ENCODE results near the gene STOX2.
"Not testable (repeated sequence)": the region's sequence is repeated elsewhere in the genome, so short reads cannot be mapped to it uniquely, and the experiment has no call there.

GRCh38 chr4:184051262-184051661, 146.2 kb downstream of the STOX2 start:
- not testable (repeated sequence) for TF ChIP-seq CTCF (IDR thresholded peaks at IDR 0.05; ENCODE audit: low read depth, low read length, poor library complexity, severe bottlenecking); EZH2phosphoT487 (IDR thresholded peaks at IDR 0.05; ENCODE audit: borderline replicate concordance, low read length)

All from DOHH2 (cell line).